ENCODE data around the gene CCL24.
A peak's percentile ranks its signal among the peaks of the same experiment; 100 is the strongest.
"Not testable (repeated sequence)": the region's sequence is repeated elsewhere in the genome, so short reads cannot be mapped to it uniquely, and the experiment has no call there.

CCL24 gene

GRCh38 chr7:75819711-75820110 lies 6.1 kb upstream of the CCL24 start:
- DNase-seq (ENCODE audit: low read depth): no peak

DNA sequence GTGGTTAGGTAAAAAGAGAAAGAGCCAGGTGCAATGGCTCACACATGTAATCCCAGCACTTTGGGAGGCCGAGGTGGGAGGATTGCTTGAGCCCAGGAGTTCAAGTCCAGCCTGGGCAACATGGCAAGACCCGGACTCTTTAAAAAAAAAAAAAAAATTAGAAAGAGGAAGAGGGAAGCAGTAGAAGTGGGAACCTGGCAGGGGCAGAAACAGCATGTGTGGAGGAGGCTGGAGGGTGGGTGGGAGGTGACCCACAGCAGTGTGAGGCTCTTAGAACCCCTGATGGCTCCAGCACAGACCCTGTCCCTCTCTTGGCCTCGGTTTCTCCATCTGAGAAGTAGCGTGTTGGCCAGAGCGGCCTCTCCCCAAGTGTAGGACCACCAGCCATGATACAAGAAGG lies 4.9 kb upstream of the CCL24 start:
- DNase-seq (ENCODE audit: low read depth): no peak

DNA sequence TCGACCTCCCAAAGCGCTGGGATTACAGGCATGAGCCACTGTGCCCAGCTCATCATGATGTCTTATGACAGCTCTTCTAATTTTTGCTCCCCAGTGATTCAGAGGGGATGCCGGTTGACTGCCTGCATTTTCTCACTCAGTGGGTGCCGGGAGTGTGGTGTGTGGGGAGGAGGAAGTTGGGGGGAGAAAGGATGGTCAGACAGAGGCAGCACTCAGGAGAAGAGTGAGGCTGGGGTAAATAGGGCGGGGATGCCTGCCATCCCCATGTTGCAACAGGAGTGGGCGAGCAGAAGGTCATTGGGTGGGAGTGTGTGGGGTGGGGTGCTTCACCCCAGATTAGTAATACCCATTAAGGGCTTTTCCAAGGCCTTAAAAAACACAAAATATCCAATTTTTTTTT lies 3.5 kb upstream of the CCL24 start:
- DNase-seq (ENCODE audit: low read depth): no peak

DNA sequence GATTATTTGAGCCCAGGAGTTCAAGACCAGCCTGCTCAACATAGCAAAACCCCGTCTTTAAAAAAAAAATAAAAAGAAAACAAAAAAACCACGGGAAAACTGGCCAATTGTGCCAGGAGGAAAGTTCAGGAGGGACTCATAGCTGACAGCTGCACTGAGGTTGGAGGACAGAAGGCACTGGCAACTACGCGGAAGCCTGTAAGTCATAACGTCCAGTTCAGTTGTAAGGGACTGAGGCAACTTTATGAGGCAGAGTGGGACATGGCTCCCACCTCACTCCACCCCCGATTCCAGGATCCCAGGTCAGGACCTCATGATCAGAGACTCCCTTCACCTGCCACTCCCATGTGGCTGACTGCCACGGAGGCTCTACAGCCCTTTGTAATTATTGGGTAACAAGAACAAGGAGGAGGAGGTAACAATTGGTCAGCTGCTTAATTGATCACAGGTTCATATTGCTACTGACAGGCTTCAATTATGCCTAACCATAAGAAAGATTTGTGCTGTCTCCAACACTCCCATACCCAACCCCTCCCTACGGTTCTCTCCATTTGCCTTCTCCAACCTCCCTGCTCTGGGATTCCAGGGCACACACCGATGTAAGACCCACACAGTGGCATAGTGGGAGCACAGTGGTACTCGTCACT lies 1.9 kb upstream of the CCL24 start:
- no peak for DNase-seq (ENCODE audit: low read depth)

DNA sequence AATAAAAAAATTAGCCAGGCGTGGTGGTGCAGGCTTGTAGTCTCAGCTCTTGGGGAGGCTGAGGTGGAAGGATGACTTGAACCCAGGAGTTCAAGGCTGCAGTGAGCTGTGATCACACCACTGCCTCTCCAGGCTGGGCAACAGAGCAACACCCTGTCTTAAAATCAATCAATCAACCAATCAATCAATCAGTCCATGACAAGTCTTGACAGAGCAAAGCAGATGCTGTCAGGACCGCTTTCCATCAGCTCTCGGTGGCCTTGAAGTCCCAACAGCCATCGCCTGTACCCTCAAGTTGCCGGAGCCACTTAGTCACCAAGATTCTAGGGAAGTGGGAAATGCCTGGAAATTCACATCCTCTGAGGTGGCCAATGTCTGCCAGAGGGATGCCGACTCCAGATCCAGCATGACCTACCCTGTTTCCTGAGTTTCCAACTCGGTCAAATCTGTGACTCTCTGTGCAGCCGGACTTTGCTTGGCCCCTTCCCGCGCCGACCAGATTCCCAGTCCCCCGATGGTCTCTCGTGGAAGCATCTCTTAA lies 871 bp upstream of the CCL24 start:
- no peak for DNase-seq (ENCODE audit: low read depth)

GRCh38 chr7:75813084-75813483 lies 522 bp downstream of the CCL24 start:
- DNase-seq (ENCODE audit: low read depth): no peak

GRCh38 chr7:75811894-75812678 lies 1.5 kb downstream of the CCL24 start:
- DNase-seq (ENCODE audit: low read depth): no peak

DNA sequence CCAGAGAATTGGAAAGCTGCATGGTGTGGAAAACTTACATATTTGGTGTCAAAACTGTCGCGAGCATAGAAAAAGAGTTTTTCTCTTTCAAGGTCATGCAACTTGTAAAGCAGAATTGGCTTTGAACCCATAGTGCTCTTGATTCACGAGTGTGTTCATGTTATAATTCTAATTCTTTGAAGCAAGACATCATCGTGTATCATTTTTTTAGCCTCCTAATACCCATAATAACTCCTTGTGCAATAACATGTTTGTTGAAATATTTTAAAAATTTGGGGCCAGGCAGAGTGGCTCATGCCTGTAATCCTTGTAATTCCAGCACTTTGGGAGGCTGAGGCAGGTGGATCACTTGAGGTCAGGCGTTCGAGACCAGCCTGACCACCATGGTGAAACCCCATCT lies 4.2 kb downstream of the CCL24 start:
- peak; percentile 8 for DNase-seq (ENCODE audit: low read depth)

DNA sequence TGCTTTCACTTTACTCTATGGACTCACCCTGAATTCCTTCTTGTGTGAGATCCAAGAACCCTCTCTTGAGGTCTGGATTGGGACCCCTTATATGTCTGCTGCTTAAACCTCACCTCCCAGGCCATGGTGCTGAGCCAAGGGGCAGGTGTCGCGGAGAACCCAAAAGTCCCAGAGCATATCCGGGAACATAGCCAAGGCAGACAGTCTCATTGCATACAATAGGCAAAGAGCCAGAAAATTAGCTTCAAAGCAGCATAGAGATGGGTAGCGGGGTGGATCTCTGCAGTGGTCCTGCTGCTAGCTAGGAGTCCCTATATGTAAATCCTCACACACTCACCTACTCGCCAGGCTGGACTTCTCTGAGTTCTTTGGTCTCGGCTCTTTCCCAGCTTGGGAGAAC lies 5.5 kb downstream of the CCL24 start:
- DNase-seq (ENCODE audit: low read depth): no peak

- no peak for DNase-seq (ENCODE audit: low read depth)
Observed at GRCh38 chr7:75807452-75807851, 6.2 kb downstream of the CCL24 start.

GRCh38 chr7:75806560-75807307 lies 6.9 kb downstream of the CCL24 start:
- no peak for DNase-seq (ENCODE audit: low read depth)

- DNase-seq (ENCODE audit: low read depth): no peak
Observed at GRCh38 chr7:75804705-75805104, 8.9 kb downstream of the CCL24 start.

DNA sequence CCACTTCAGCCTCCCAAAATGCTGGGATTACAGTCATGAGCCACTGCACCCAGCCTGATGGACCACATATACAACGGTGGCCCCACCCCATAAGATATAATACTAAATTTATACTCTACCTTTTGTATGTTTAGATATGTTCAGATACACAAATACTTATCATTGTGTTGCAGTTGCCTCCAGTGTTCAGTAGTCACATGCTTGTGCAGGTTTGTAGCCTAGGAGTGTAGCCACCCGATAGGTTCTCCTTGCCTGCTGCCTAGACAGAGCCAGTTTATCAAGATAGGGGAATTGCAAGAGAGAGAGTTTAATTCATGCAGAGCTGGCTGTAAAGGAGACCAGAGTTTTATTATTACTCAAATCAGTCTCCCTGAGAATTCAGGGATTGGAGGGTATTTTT lies 9.6 kb downstream of the CCL24 start:
- no peak for DNase-seq (ENCODE audit: low read depth)

- no peak for DNase-seq (ENCODE audit: low read depth)
Observed at GRCh38 chr7:75802552-75802821, 11.1 kb downstream of the CCL24 start.

GRCh38 chr7:75798770-75799169 lies 14.8 kb downstream of the CCL24 start:
- DNase-seq (ENCODE audit: low read depth): no peak

- no peak for DNase-seq (ENCODE audit: low read depth)
Observed at GRCh38 chr7:75796420-75796819, 17.2 kb downstream of the CCL24 start.

DNA sequence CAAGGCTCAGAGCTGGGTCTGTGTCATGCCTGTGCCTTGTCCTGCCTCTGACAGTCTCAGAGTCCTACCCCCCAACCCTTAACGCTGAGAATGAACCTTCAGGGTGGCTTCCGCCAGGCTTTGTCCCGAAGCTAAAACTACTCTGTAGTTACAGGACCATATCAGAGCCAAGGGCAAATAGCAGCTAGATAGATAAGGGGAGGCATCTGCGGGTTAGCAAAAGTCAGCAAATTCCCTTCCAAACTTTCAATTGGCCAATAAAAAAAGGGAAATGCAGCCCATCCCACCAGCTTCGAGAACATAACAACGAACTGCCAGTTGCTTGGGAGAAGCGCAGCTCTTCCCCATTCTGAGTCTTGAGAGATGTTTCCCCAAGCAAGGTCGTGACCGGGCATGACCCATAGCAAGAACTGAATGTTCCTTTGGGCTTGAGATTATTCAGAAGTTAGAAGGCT lies 17.7 kb downstream of the CCL24 start:
- DNase-seq (ENCODE audit: low read depth): no peak

DNA sequence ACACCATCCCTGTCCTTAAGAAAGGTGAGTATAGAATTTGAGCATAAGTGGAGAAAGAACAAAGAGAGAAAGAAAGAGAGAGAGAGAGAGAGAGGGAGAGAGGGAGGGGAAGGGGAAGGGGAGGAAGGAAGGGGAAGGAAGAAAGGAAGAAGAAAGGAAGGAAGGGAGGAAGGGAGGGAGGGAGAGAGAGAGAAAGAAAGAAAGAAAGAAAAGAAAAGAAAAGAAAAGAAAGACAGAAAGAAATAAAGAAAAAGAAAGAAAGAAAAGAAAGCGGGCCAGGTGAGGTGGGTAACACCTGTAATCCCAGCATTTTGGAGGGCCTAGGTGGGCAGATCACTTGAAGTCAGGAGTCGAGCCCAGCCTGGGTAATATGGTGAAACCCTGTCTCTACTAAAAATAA lies 19.9 kb downstream of the CCL24 start:
- no peak for DNase-seq (ENCODE audit: low read depth)

DNA sequence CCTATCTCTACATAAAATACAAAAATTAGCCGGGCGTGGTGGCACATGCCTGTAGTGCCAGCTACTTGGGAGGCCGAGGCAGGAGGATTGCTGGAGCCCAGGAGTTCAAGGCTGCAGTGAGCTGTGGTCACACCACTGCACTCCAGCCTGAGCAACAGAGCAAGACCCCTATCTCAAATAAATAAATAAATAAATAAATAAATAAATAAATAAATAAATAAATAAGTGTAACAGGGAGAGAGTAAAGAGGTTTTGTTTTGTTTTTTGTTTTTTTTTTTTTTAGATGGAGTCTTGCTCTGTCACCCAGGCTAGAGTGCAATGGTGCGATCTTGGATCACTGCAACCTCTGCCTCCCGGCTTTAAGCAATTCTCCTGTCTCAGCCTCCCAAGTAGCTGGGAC lies 21.0 kb downstream of the CCL24 start:
- not testable (repeated sequence) for DNase-seq (ENCODE audit: low read depth)

DNA sequence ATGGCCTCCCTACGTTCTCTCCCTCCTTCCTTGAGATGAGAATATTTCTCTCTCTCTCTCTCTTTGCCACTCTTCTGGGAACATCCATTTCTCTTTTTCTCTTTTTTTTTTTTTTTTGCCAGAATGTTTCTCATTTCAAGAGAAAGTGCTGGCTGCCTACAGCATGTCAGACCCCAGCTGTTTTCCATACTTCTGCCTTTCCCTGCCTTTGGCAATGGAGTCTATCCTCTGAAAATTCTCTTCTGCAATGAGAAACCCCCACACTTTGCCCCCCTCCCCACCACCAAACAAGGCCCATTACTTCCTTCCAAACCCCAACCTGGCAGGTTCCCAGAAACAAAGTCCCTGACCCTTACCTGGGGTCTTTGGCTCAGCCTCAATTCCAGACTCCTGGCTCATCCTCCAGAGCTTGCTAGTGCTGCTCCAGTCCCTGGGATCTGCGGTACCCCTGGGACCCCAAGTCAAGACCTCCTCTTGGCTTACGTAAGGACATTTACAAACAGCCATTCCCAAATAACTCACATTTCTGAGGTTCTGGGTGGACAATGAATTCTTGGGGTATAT lies 24.2 kb downstream of the CCL24 start:
- no peak for DNase-seq (ENCODE audit: low read depth)

DNA sequence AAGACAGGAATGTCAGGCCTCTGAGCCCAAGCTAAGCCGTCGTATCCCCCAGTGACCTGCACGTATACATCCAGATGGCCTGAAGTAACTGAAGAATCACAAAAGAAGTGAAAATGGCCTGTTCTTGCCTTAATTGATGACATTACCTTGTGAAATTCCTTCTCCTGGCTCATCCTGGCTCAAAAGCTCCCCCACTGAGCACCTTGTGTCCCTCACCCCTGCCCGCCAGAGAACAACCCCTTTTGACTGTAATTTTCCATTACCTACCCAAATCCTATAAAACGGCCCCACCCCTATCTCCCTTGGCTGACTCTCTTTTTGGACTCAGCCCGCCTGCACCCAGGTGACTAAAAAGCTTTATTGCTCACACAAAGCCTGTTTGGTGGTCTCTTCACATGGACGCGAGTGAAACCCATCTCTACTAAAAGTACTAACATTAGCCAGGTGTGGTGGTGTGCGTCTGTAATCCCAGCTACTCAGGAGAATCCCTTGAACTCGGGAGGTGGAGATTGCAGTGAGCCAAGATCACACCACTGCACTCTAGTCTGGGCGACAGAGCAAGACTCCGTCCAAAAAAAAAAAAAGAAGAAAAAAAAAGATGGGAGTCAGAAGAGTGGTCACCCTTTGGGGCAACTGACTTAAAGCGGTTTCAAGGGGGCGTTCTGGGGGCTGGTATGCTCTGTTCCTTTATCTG lies 25.3 kb downstream of the CCL24 start:
- DNase-seq (ENCODE audit: low read depth): not testable (repeated sequence)

- DNase-seq (ENCODE audit: low read depth): not testable (repeated sequence)
Observed at GRCh38 chr7:75783058-75783457, 30.5 kb downstream of the CCL24 start.
